ENCODE results near the gene CLK3. TPM values are rescaled to one million over a fixed set of nuclear protein-coding genes. Genes with fewer than 3 reads are reported as not detected.
A peak's percentile ranks its signal among the peaks of the same experiment; 100 is the strongest.

The CLK3 gene
- total and polyA plus RNA-seq, 7 experiments from 2014 or later: 57.8 to 273 (median 169) TPM

GRCh38 chr15:74631087-74631385, 15.4 kb downstream of the CLK3 start:
- ATAC-seq: no peak

GRCh38 chr15:74631408-74631807, 15.8 kb downstream of the CLK3 start:
- ATAC-seq (no peak), DNase-seq (no peak)
- peaks cover 0 to 10% (median 5%) of the 10 kb centered on the region in 7 donors for H3K4me1 Mint-ChIP-seq
- H3K9me3 Mint-ChIP-seq: no peaks in the 10 kb centered on the region
- Histone ChIP-seq H3K27me3 (ENCODE audit: control insufficient read depth in 2 of 2, insufficient read depth in 2 of 2, low read length in 2 of 2) (no peaks in the 10 kb centered on the region), H3K36me3 (ENCODE audit: control insufficient read depth in 2 of 3, insufficient read depth in 3 of 3, low read length in 3 of 3) (peaks cover 6 to 99% (median 19%) of the 10 kb centered on the region in 3 experiments), H3K4me1 (ENCODE audit: control insufficient read depth in 2 of 2, insufficient read depth in 2 of 2, low read length in 2 of 2) (no peaks in the 10 kb centered on the region), H3K27ac (ENCODE audit: low read depth, low read length) (no peak overlapping the region), H3K9me3 (ENCODE audit: control insufficient read depth in 2 of 3, low read length in 3 of 3) (no peaks in the 10 kb centered on the region), H3K4me3 (ENCODE audit: low read length) (no peak overlapping the region)
- ChIA-PET POLR2A (interaction anchor here (0.6 to 3.1 kb wide), 6 partner anchors 9 to 307 kb away, joined by 3 to 14 read pairs (median 3); partner anchors contain the start of genes CLK3 and COX5A), CTCF (interaction anchor here (0.7 to 13.2 kb wide), 15 partner anchors 9 to 326 kb away, joined by 3 to 201 read pairs (median 4); partner anchors contain the start of gene FAM219B)
- no peaks in the 10 kb centered on the region for H3K27me3 Mint-ChIP-seq
- peaks cover 8 to 19% (median 13%) of the 10 kb centered on the region in 5 donors for H3K36me3 Mint-ChIP-seq
- no peak overlapping the region for H3K4me3 Mint-ChIP-seq
- H3K27ac Mint-ChIP-seq: peak overlapping the region in 3 of 9 donors; percentile 33 to 62 (median 38)
- intact Hi-C loops (cut with micrococcal nuclease): no loop called here

More at GRCh38 chr15:74631087-74631385, 15.4 kb downstream of the CLK3 start:
- DNase-seq: no peak
- H3K36me3 Mint-ChIP-seq: peaks cover 8 to 19% (median 10%) of the 10 kb centered on the region in 5 donors
- Histone ChIP-seq H3K27me3 (ENCODE audit: control insufficient read depth in 2 of 2, insufficient read depth in 2 of 2, low read length in 2 of 2) (no peaks in the 10 kb centered on the region), H3K27ac (ENCODE audit: low read depth, low read length) (no peak overlapping the region), H3K9me3 (ENCODE audit: control insufficient read depth in 2 of 3, low read length in 3 of 3) (no peaks in the 10 kb centered on the region), H3K4me3 (ENCODE audit: low read length) (no peak overlapping the region), H3K36me3 (ENCODE audit: control insufficient read depth in 2 of 3, insufficient read depth in 3 of 3, low read length in 3 of 3) (peaks cover 9 to 99% (median 19%) of the 10 kb centered on the region in 3 experiments), H3K4me1 (ENCODE audit: control insufficient read depth in 2 of 2, insufficient read depth in 2 of 2, low read length in 2 of 2) (no peaks in the 10 kb centered on the region)
- H3K4me1 Mint-ChIP-seq: peaks cover 0 to 14% (median 8%) of the 10 kb centered on the region in 7 donors
- no peak overlapping the region for H3K4me3 Mint-ChIP-seq
- intact Hi-C loops (cut with micrococcal nuclease): no loop called here
- ChIA-PET CTCF (interaction anchor here (0.7 to 13.2 kb wide), 12 partner anchors 10 to 333 kb away, joined by 3 to 201 read pairs (median 4); no protein-coding TSS in a partner anchor), POLR2A (interaction anchor here (0.6 to 3.1 kb wide), 5 partner anchors 15 to 307 kb away, joined by 3 to 14 read pairs (median 3); partner anchors contain the start of genes CLK3 and COX5A)
- no peaks in the 10 kb centered on the region for H3K9me3 Mint-ChIP-seq
- H3K27me3 Mint-ChIP-seq: no peaks in the 10 kb centered on the region
- peak overlapping the region in 4 of 9 donors; percentile 4 to 49 (median 26) for H3K27ac Mint-ChIP-seq

GRCh38 chr15:74631935-74632560, 16.4 kb downstream of the CLK3 start:
- Histone ChIP-seq H3K27ac (ENCODE audit: low read depth, low read length) (no peak overlapping the region), H3K36me3 (ENCODE audit: control insufficient read depth in 2 of 3, insufficient read depth in 3 of 3, low read length in 3 of 3) (peaks cover 6 to 99% (median 19%) of the 10 kb centered on the region in 3 experiments), H3K9me3 (ENCODE audit: control insufficient read depth in 2 of 3, low read length in 3 of 3) (no peaks in the 10 kb centered on the region), H3K4me1 (ENCODE audit: control insufficient read depth in 2 of 2, insufficient read depth in 2 of 2, low read length in 2 of 2) (no peaks in the 10 kb centered on the region), H3K27me3 (ENCODE audit: control insufficient read depth in 2 of 2, insufficient read depth in 2 of 2, low read length in 2 of 2) (no peaks in the 10 kb centered on the region), H3K4me3 (ENCODE audit: low read length) (no peak overlapping the region)
- ChIA-PET CTCF (interaction anchor here (0.8 to 13.2 kb wide), 15 partner anchors 9 to 325 kb away, joined by 3 to 201 read pairs (median 4); partner anchors contain the start of gene FAM219B), POLR2A (interaction anchor here (0.6 to 3.1 kb wide), 7 partner anchors 8 to 306 kb away, joined by 3 to 14 read pairs (median 3); partner anchors contain the start of genes CLK3 and COX5A)
- H3K4me1 Mint-ChIP-seq: peaks cover 0 to 7% (median 2%) of the 10 kb centered on the region in 7 donors
- no peaks in the 10 kb centered on the region for H3K9me3 Mint-ChIP-seq
- H3K4me3 Mint-ChIP-seq: no peak overlapping the region
- peak overlapping the region in 4 of 9 donors; percentile 34 to 78 (median 50) for H3K27ac Mint-ChIP-seq
- ATAC-seq: peak; percentile 71
- DNase-seq: peak in 7 of 9 donors; percentile 26 to 63 (median 41)
- intact Hi-C loops (cut with micrococcal nuclease): loop anchor here (1.0 to 2.0 kb wide), 4 partner anchors 11 to 258 kb away; partner anchors contain the start of gene CLK3 (in 1 of the 2)
- H3K27me3 Mint-ChIP-seq: no peaks in the 10 kb centered on the region
- H3K36me3 Mint-ChIP-seq: peaks cover 8 to 23% (median 14%) of the 10 kb centered on the region in 5 donors

GRCh38 chr15:74632601-74633000, 17.0 kb downstream of the CLK3 start:
- H3K9me3 ChIP-seq (ENCODE audit: control insufficient read depth in 2 of 3, low read length in 3 of 3): no peaks in the 10 kb centered on the region
- intact Hi-C loops (cut with micrococcal nuclease): loop anchor here (1.0 to 2.0 kb wide), 4 partner anchors 11 to 258 kb away; partner anchors contain the start of gene CLK3 (in 1 of the 2)
- ATAC-seq (no peak), DNase-seq (no peak)
- CTCF ChIA-PET: interaction anchor here (0.8 to 13.2 kb wide), 13 partner anchors 8 to 323 kb away, joined by 3 to 201 read pairs (median 6); partner anchors contain the start of gene FAM219B
- H3K36me3 ChIP-seq (ENCODE audit: control insufficient read depth in 2 of 3, insufficient read depth in 3 of 3, low read length in 3 of 3): peaks cover under 1 to 99% (median 14%) of the 10 kb centered on the region in 3 experiments
- no peak overlapping the region for H3K27ac ChIP-seq (ENCODE audit: low read depth, low read length)
- peaks cover 8 to 23% (median 14%) of the 10 kb centered on the region in 5 donors for H3K36me3 Mint-ChIP-seq
- no peaks in the 10 kb centered on the region for H3K4me1 ChIP-seq (ENCODE audit: control insufficient read depth in 2 of 2, insufficient read depth in 2 of 2, low read length in 2 of 2)
- peak overlapping the region in 1 of 9 donors; percentile 78 for H3K27ac Mint-ChIP-seq
- POLR2A ChIA-PET: interaction anchor here (1.0 to 3.1 kb wide), 5 partner anchors 8 to 155 kb away, joined by 3 to 14 read pairs (median 9); partner anchors contain the start of gene CLK3
- H3K4me1 Mint-ChIP-seq: peaks cover 0 to 7% (median 2%) of the 10 kb centered on the region in 7 donors
- H3K9me3 Mint-ChIP-seq: no peaks in the 10 kb centered on the region
- no peak overlapping the region for H3K4me3 ChIP-seq (ENCODE audit: low read length)
- H3K4me3 Mint-ChIP-seq: no peak overlapping the region
- no peaks in the 10 kb centered on the region for H3K27me3 ChIP-seq (ENCODE audit: control insufficient read depth in 2 of 2, insufficient read depth in 2 of 2, low read length in 2 of 2)
- H3K27me3 Mint-ChIP-seq: no peaks in the 10 kb centered on the region

- Histone ChIP-seq H3K4me3 (ENCODE audit: low read length) (no peak overlapping the region), H3K27me3 (ENCODE audit: control insufficient read depth in 2 of 2, insufficient read depth in 2 of 2, low read length in 2 of 2) (no peaks in the 10 kb centered on the region), H3K27ac (ENCODE audit: low read depth, low read length) (no peak overlapping the region), H3K36me3 (ENCODE audit: control insufficient read depth in 2 of 3, insufficient read depth in 3 of 3, low read length in 3 of 3) (peaks cover 0 to 94% (median 9%) of the 10 kb centered on the region in 3 experiments), H3K9me3 (ENCODE audit: control insufficient read depth in 2 of 3, low read length in 3 of 3) (no peaks in the 10 kb centered on the region), H3K4me1 (ENCODE audit: control insufficient read depth in 2 of 2, insufficient read depth in 2 of 2, low read length in 2 of 2) (no peaks in the 10 kb centered on the region)
- POLR2A ChIA-PET: interaction anchor here (0.7 kb wide), 1 partner anchor 137 kb away, joined by 5 read pairs; no protein-coding TSS in a partner anchor
- DNase-seq (no peak), ATAC-seq (no peak)
- Mint-ChIP-seq H3K27ac (no peak overlapping the region), H3K9me3 (no peaks in the 10 kb centered on the region), H3K27me3 (no peaks in the 10 kb centered on the region), H3K4me3 (peak overlapping the region in 1 of 10 donors; percentile 3), H3K36me3 (peaks cover 8 to 21% (median 13%) of the 10 kb centered on the region in 5 donors), H3K4me1 (peaks cover 0 to 7% (median under 1%) of the 10 kb centered on the region in 7 donors)
- CTCF ChIA-PET: interaction anchor here (1.0 to 13.2 kb wide), 12 partner anchors 8 to 320 kb away, joined by 3 to 201 read pairs (median 8); no protein-coding TSS in a partner anchor
- intact Hi-C loops (cut with micrococcal nuclease): loop anchor here (2.0 kb wide), 2 partner anchors 15 to 19 kb away; partner anchors contain the start of gene CLK3 (in 1 of the 2)
These were observed 18.1 kb downstream of the CLK3 start for GRCh38 chr15:74633781-74634180.

GRCh38 chr15:74635228-74635627, 19.6 kb downstream of the CLK3 start:
- peak; percentile 41 to 74 (median 65) for DNase-seq
- no peaks in the 10 kb centered on the region for H3K4me1 ChIP-seq (ENCODE audit: control insufficient read depth in 2 of 2, insufficient read depth in 2 of 2, low read length in 2 of 2)
- Mint-ChIP-seq H3K4me1 (peaks cover 0 to 7% (median 0%) of the 10 kb centered on the region in 7 donors), H3K4me3 (no peak overlapping the region), H3K27ac (peak overlapping the region in 2 of 9 donors; percentile 25 to 74), H3K9me3 (no peaks in the 10 kb centered on the region), H3K36me3 (peaks cover 8 to 28% (median 14%) of the 10 kb centered on the region in 5 donors), H3K27me3 (no peaks in the 10 kb centered on the region)
- CTCF ChIA-PET: interaction anchor here (0.6 to 13.2 kb wide), 21 partner anchors 9 to 319 kb away, joined by 3 to 201 read pairs (median 5); no protein-coding TSS in a partner anchor
- intact Hi-C loops (cut with micrococcal nuclease): loop anchor here (1.0 kb wide), 5 partner anchors 134 to 353 kb away; no protein-coding TSS in a partner anchor
- H3K27me3 ChIP-seq (ENCODE audit: control insufficient read depth in 2 of 2, insufficient read depth in 2 of 2, low read length in 2 of 2): no peaks in the 10 kb centered on the region
- POLR2A ChIA-PET: interaction anchor here (3.3 kb wide), 1 partner anchor 135 kb away, joined by 11 read pairs; no protein-coding TSS in a partner anchor
- no peaks in the 10 kb centered on the region for H3K9me3 ChIP-seq (ENCODE audit: control insufficient read depth in 2 of 3, low read length in 3 of 3)
- peaks cover 0 to 94% (median 9%) of the 10 kb centered on the region in 3 experiments for H3K36me3 ChIP-seq (ENCODE audit: control insufficient read depth in 2 of 3, insufficient read depth in 3 of 3, low read length in 3 of 3)
- H3K27ac ChIP-seq (ENCODE audit: low read depth, low read length): no peak overlapping the region
- no peak overlapping the region for H3K4me3 ChIP-seq (ENCODE audit: low read length)
- peak; percentile 88 for ATAC-seq
